ENCODE measurements around the gene ZCCHC17.
"Not testable (repeated sequence)": the region's sequence is repeated elsewhere in the genome, so short reads cannot be mapped to it uniquely, and the experiment has no call there.

ZCCHC17 gene, protein sequence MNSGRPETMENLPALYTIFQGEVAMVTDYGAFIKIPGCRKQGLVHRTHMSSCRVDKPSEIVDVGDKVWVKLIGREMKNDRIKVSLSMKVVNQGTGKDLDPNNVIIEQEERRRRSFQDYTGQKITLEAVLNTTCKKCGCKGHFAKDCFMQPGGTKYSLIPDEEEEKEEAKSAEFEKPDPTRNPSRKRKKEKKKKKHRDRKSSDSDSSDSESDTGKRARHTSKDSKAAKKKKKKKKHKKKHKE

GRCh38 chr1:31296486-31297276, at the start of gene ZCCHC17, which contains the start of gene SNRNP40:
TSS of gene ZCCHC17 (plus strand) at chr1:31297032. CDS start at chr1:31310099, 13,067 bp downstream.
TSS of gene SNRNP40 (minus strand) at chr1:31296788. CDS start at chr1:31296751, 37 bp downstream.
- peak; percentile 100 for DNase-seq

- no peak for DNase-seq
Measured at GRCh38 chr1:31248276-31248675, 48.6 kb upstream of the ZCCHC17 start.

GRCh38 chr1:31249854-31250253, 47.0 kb upstream of the ZCCHC17 start:
- no peak for DNase-seq

DNA sequence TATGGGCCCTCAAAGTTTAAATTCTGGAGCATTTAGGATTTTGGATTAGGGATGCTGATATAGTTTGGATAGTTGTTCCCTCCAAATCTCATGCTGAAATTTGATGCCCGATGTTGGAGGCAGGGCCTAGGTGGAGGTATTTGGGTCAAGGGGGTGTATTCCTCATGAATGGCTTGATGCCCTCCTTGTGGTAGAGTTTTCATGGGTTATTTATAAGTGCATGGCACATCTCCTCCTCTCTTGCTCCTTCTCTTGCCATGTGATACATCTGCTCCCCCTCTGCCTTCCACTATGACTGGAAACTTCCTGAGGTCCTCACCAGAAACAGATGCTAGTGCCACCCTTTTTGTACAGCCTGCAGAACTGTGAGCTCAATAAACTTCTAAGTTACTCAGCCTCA, 39.6 kb upstream of the ZCCHC17 start:
- DNase-seq: no peak

DNA sequence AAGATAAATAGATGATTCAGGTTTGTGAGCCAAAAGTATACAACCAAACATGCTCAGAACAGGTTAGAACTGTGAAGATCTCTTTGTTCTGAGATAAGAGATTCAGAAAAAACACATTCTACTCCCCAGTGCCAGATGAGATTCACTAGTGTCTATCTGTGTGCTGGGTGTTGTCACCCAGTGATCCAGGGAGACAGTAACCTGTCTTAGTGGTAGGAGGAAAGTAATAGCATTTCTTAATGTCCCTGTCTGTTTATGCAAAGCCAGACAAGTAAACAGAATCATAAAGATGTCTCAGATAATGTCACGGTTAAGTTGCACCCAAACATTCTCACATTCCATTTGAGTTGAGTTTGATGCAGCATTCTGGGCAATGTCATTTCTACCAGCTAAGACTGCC, 38.3 kb upstream of the ZCCHC17 start:
- no peak for DNase-seq

DNA sequence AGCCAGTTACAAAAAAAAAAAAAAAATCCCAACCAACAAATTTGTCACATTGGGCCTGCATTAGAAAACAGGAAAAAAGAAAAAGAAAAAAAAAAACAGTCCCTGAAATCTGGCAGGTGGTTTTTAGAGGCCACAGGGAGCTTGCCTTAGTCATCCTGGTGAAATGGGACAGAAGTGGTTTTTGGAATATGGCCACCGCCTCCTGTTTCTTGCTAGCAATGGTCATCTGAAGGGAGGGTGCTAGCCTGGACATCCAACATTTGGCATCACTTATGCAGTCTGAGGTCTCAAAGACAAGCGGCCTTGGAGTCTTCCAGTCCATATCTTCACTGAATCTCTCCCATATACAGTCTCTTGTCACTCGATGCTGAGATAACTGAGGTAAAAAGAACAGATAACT, 37.1 kb upstream of the ZCCHC17 start:
- DNase-seq: no peak

GRCh38 chr1:31261916-31262315, 34.9 kb upstream of the ZCCHC17 start:
- DNase-seq: no peak

DNA sequence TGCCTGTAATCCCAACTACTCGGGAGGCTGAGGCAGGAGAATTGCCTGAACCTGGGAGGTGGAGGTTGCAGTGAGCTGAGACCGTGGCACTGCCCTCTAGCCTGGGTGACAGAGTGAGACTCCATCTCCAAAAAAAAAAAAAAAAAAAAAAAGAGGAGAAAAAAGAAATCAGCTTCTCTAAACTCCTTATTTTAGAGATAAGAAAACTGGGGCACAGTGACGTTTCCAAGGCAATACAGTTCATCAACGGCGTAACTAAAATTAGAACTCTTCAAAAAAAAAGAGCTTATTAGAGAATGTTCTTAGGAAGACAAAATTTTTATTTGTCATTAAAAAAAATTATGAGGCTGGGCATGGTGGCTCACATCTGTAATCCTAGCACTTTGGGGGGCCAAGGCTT, 34.4 kb upstream of the ZCCHC17 start:
- not testable (repeated sequence) for DNase-seq

- DNase-seq: no peak
Measured at GRCh38 chr1:31263408-31263807, 33.4 kb upstream of the ZCCHC17 start.

DNA sequence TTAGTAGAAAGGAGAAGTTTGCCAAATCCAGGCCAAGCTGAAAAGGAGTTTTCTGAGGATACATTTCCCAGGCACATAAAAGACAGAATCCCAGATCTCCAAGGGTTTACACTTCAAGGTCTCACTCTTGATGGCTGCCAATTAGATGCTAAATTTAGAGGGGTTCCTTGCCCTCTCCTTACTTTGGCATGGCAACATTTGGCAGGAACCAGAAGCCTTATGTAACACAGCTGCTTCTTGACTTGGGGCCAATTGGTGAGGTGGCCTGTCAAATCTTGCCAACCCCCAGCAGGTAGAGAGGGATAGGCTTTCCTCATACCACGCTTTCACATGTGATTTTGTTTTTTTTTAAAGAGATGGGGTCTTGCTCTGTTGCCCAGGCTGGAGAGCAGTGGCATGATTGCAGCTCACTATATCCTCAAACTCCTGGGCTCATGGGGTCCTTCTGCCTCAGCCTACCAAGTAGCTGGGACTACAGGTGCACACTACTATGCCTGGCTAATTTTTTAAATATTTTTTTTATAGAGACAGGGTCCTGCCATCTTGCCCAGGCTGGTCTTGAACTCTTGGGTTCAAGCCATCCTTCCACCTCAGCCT, 31.9 kb upstream of the ZCCHC17 start:
- DNase-seq: no peak

GRCh38 chr1:31266547-31266946, 30.3 kb upstream of the ZCCHC17 start:
- no peak for DNase-seq

DNA sequence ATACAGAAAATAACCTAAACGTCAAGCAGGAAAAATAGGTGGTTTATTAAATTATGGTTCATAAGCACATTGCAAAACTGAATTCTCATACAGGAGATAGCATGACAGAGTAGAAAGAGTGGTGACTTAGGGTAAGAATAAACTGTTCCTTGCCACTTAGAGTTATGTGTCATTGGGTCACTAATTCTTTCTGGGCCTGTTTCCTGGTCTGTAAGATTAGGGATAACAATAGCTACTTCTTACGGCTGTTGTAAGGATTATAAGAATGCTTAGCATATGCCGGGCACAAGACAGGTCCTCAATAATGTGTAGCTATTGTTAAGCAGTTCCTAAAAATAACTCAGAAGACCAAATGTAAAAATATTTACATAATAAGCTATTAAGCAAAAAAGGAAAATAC, 24.5 kb upstream of the ZCCHC17 start:
- no peak for DNase-seq

GRCh38 chr1:31273619-31274018, 23.2 kb upstream of the ZCCHC17 start:
- no peak for DNase-seq

GRCh38 chr1:31282426-31282825, 14.4 kb upstream of the ZCCHC17 start:
- DNase-seq: not testable (repeated sequence)

- DNase-seq: not testable (repeated sequence)
Measured at GRCh38 chr1:31287791-31288190, 9.0 kb upstream of the ZCCHC17 start.

DNA sequence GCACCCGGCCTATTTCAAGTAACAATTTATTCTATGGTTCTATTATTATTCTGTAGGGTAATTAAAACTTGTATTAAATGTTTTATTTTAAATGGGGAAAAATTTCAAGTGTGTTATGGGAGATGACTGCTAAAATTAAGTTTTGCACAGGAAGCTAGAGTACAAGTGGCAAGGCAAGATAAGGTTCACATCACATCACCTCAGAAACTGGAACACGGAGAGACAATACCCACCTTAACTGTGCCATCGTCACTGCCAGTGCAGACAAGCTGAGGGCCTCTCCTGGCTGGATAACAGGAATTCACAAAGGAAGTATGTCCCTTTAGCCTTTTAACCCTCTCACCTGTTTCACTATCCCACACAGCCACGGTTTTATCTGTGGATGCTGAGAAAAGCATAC, 7.8 kb upstream of the ZCCHC17 start:
- no peak for DNase-seq

DNA sequence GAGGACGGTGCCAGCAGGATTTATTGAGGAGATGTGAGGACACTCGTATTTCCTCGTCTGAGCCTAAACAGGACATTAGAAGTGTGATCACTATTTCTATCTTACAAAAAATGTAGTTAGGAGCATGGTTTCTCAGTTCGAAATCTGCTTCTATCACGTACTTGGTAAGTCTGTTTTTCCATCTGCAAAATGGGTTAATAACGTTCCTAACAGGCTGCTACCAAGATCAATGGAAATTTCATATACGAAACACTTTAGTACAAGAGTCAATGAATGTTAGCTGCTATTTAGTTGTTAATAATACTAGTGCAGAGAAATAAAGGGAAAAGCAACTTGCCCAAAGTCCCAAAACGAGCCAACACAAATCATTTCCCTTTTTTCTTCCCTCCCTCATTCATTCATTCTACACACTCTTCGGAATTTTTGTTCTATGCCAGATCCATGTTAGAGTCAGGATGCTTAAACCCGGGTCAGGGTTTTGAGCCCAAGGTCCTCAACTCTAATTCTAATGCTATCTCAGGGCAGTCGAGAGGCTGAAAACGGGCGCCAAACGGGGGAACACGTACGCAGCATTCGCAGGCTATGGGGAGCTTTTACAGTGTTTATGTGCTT, 852 bp upstream of the ZCCHC17 start:
- DNase-seq: peak; percentile 42

DNA sequence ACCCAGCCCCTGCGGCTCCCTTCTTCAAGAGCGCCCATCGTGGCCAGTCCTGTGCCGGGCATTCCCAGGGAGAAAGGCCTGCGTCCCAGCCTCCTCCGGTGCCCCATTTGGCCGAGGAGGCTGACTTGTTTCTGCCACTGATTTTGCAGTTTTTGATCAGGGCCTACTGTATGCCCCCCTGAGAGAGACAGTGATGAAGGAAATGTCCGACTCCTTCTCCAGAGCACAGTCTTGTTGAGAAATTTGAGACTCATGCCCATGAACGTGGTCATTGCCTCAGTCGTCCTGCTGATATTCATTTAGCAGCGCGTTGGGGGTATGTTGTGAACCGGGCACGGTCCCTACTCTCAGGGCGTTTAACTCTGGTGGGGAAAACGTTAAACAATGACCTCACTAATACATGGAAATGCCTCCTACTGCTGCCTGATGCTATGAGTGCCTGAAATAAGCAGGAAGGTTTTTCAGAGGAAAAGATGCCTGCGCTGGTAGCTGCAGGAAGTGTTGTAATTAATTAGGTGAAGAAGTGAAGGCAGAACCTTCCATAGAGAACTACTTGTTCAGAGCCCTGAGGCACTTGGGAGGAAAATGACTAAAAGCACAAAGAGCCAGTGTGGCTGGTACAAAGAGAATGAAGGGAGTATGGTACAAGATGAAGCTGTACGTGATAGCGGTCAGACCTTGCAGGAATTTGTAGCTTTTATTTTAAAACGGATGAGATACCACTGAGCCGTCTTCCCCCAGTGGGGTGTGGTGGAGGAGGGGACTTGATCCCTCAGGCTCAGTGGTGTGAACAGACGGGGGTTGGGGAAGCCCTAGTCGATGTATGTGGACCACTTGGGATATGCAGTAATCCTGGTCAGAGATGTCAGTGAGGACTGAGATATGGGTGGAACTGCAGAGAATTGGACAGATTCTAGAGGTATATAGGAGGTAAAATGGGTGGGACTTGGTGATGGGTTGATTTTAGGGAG, 730 bp downstream of the ZCCHC17 start:
- DNase-seq: no peak

DNA sequence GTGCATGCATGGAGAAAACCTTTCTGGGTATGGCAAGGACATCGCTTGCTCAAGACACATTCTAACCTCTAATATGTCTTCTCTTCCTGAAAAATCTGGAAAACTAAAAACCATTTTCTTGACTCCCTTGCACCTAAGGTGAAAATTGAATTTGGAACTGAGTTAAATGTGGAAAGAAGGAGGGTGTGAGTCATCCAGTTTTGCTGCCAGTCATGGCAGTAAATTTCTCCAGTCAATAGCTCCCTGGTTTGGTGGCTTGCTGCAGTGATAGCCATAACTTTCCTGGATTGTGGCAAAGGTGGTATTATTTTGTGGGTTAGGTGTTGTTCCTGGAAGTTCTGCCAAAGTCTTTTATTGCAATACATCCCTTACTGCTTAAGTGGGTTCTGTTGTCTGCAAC, 2.5 kb downstream of the ZCCHC17 start:
- no peak for DNase-seq

DNA sequence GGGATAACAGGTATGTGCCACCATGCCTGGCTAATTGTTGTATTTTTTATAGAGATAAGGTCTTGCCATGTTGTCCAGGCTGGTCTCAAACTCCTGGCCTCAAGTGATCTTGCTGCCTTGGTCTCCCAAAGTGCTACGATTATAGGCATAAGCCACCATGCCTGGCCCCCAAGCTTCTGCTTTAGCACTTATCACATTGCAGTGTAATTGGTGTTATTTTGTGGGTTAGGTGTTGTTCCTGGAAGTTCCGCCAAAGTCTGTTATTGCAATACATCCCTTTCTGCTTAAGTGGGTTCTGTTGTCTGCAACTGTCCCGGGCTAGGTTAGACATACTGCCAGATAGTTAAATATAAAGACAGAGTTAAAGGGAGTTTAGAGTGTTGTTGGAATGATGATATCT, 3.4 kb downstream of the ZCCHC17 start:
- no peak for DNase-seq

DNA sequence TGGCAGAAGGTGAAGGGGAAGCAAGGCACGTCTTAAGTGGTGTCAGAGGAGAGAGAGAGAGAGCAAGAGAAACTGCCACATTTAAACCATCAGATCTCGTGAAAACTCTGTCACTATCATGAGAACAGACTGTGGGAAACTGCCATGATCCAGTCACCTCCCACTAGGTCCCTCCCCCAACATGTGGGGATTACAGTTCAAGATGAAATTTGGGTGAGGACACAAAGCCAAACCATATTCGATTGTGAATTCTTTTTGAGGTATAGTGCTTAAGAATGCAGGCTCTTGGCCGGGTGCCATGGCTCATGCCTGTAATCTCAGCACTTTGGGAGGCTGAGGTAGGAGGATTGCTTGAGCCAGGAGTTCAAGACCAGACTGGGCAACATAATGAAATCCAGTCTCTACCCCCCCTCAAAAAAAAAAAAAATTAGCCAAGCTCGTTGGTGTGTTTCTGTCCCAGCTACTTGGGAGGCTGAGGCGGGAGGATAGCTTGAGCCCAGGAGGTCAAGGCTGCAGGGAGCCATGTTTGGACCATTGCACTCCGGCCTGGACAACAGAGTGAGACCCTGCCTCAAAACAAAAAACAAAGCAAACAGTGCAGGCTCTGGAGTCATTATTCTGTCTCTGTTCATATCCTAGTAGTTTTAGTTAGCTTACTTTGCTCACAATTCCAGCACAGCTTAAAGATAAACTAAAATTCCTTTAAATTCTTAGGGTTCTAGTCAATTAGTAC, 6.0 kb downstream of the ZCCHC17 start:
- DNase-seq: no peak

GRCh38 chr1:31306278-31306677, 9.4 kb downstream of the ZCCHC17 start:
- no peak for DNase-seq

Measured in NCI-H1092 (cell line).